ENCODE results near the gene CDNF.
"Not testable (repeated sequence)": the region's sequence is repeated elsewhere in the genome, so short reads cannot be mapped to it uniquely, and the experiment has no call there.

The CDNF gene

DNA sequence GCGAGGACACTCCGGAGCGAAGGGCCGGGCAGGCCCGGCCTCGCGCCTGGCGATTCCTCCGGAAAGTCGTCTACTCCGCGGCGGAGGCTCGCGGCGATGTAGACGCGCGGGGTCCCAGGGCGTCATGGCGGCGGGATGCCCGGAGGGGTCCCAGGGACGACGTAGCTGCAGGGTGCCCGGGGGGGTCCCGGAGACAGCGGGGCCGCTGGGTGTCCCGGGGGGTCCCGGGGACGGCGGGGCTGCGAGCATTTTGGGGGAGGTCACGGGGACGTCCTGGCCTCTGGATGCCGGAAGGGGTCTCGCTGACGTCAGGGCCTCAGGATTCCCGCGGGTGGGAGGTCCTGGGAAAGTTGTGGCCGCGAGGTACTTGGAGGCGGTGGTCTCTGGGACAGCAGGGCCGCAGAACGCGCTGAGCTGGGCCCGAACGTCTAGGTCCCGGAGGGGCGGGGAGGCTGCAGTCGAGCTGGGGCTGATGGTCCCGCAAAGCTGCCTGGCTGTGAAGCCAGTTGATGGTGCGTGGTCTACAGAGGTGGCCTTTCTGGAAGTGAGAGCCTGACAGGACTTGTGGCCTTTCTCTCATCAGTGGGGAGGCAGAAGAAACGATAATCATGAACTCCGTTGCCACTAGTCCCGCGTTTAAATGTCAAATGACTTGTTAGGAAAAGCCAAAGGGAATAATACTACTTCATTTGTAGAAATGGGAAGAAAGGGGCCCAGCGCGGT, 906 bp upstream of the CDNF start:
- DNase-seq = no peak

- DNase-seq = no peak
Measured at GRCh38 chr10:14837003-14837756, 657 bp downstream of the CDNF start.

GRCh38 chr10:14836208-14836607, 1.6 kb downstream of the CDNF start:
- no peak for DNase-seq

DNA sequence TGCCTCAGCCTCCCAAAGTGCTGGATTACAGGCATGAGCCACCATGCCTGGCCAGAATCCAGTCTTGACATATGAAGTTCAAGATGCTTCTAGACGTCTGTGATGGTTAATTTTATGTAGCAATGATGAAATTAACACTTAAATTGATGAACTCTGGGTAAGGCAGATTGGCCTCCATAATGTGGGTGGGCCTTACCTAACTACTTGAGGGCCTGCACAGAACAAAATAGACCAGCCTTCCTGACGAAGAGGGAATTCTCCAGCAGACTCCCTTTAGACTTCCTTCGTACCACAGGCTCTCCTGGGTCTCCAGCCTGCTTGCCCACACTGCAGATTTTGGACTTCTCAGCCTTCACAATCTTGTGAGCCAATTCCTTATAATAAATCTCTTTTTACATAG, 4.7 kb downstream of the CDNF start:
- DNase-seq = no peak

GRCh38 chr10:14826076-14826829, 11.6 kb downstream of the CDNF start:
- no peak for DNase-seq

DNA sequence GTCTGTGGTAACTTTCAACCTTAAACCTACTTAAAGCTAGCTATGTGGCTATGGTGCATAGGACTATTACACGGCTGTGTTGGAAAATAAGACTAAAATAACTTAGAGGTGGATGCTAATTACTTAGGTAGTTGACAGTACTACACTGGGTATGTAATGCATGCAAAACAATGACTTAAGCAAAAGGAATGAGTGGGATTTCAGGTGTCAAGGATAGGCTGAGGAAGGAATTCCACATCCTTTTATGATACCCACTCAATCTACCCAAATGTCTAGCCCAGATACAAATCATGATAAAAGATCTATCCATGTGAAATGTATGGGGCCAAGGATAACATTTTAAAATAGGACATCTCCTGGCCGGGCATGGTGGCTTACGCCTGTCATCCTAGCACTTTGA, 13.9 kb downstream of the CDNF start:
- DNase-seq = no peak

GRCh38 chr10:14822879-14823755, 14.7 kb downstream of the CDNF start:
- no peak for DNase-seq

- DNase-seq = no peak
Measured at GRCh38 chr10:14821635-14822375, 16.0 kb downstream of the CDNF start.

DNA sequence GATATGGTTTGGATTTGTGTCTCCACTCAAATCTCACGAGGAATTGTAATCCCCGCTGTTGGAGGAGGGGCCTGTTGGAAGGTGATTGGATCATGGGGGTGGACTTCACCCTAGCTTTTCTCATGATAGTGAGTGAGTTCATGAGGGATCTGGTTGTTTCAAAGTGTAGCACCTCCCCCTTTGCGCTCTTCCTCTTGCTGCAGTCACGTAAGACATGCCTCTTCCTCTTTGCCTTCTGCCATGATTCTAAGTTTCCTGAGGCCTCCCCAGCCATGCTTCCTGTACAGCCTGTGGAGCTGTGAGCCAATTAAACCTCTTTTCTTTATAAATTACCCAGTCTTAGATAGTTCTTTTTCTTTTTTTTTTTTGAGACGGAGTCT, 17.1 kb downstream of the CDNF start:
- DNase-seq = no peak

DNA sequence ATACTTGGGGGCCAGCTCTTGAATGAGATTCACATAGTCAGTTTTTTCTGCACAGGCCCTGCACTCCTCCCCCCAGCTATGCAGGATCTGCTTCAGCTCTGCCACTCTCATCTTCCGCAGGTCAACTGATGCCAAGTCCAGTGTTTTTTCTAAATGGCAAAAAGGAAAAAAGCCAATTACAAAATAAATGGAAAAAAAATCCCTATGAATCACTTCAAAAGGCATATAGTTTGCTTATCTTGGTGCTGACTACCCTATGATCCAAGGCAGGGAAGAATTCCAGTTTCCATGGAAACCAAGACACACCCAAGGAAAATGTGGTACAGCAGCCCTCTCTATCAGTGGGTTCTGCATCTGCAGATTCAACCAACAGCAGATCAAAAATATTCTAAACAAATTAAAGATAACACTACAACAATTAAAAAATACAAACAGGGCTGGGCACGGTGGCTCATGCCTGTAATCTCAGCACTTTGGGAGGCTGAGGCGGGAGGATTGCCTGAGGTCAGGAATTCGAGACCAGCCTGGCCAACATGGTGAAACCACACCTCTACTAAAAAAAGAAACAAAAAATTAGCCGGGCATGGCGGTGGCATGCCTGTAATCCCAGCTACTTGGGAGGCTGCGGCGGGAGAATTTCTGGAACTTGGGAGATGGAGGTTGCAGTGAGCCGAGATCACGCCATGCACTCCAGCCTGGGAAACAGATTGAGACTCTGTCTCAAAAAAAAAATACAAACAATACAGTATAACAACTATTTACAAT, 17.6 kb downstream of the CDNF start:
- no peak for DNase-seq

DNA sequence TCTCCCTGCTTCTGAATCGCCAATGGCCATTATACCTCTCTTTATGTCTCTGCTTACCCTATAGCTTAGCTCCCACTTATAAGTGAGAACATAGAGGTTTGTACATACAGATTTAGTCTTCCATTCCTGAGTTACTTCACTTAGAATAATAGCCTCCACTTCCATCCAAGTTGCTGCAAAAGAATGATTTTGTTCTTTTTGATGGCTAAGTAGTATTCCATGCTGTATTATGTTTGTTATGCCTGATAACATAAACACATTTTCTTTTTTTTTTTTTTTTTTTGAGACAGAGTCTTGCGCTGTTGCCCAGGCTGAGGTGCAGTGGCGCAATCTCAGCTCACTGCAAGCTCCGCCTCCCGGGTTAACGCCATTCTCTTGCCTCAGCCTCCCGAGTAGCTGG, 21.1 kb downstream of the CDNF start:
- not testable (repeated sequence) for DNase-seq

GRCh38 chr10:14815681-14816080, 22.2 kb downstream of the CDNF start:
- no peak for DNase-seq

DNA sequence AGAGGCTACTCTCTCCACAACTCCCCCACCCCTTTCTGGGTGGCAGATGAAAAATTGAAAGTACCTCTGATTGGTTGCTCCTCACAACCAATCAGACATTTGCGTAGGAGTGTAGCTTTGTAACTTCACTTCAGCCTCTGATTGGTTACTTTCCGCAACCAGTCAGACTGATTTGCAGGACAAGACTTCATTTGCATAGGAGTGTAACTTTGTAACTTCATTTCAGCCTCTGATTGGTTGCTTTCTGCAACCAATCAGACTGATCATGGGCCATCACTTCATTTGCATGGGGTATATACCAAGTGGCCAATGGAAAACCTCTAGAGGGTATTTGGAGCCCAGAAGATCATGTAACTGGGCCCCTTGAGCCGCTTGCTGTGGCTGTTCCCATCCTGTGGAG, 25.6 kb downstream of the CDNF start:
- no peak for DNase-seq

- DNase-seq = no peak
Measured at GRCh38 chr10:14810969-14811953, 26.6 kb downstream of the CDNF start.

GRCh38 chr10:14806318-14806717, 31.5 kb downstream of the CDNF start:
- no peak for DNase-seq

- no peak for DNase-seq
Measured at GRCh38 chr10:14803827-14804226, 34.0 kb downstream of the CDNF start.

DNA sequence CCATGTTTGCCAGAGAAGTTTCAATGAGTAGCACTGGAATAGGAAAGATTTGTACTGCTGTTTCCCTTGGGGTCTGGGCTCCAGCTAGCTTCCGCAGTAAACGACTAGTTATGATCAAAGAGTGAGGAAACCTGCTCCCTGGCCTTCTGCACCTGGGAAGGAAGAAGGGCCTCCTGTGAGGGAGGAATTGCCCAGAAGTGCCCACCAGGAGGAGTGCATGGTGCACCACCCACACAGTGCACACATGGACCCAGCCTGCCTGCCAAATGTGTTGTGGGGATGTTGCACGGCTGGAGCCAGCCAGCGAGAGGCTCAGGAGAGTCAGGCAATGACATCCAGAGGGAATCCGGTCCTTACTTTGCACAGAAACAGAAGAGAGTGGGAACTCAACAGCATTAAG, 36.1 kb downstream of the CDNF start:
- DNase-seq = no peak

GRCh38 chr10:14800397-14800796, 37.4 kb downstream of the CDNF start:
- DNase-seq = no peak

DNA sequence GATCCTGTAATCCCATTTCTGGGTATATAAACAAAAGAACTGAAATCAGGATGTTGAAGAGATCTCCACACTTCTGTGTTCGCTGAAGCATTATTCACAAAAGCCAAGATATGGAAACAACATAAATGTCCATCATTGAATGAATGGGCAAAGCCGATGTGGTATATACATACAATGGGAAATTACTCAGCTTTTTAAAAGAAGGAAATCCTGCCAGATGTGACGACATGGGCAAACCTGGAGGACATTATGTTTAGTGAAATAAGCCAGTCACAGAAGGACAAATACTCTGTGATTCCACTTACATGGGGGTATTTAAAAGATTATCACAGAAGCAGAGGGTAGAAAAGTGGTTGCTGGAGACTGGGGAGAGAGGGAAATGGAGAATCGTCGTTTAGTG, 39.2 kb downstream of the CDNF start:
- DNase-seq = no peak

GRCh38 chr10:14787938-14788337, 49.9 kb downstream of the CDNF start:
- no peak for DNase-seq

All from NCI-H2081 treated with DMSO at 0.1 percent for 48 hours (cell line).